22Rv1 (cell line): ENCODE data around the gene INSM2.

ENCODE experiments used
- H3K27ac ChIP-seq: fragments of 450-650 bp; 2 replicates; pipeline ENCODE4 v1.5.1; 2017
- ZFX ChIP-seq: fragments of 450-650 bp; IDR thresholded peaks from 2 replicates; pipeline ENCODE4 v1.6.1; 2017; ENCODE audit warnings: antibody characterized with exemption, borderline replicate concordance
- TF ChIP-seq, protein P1 (sequence below): fragments of 450-650 bp; IDR thresholded peaks from 2 replicates; pipeline ENCODE4 v1.5.1; 2017; ENCODE audit warnings: mild to moderate bottlenecking

Gene INSM2, protein sequence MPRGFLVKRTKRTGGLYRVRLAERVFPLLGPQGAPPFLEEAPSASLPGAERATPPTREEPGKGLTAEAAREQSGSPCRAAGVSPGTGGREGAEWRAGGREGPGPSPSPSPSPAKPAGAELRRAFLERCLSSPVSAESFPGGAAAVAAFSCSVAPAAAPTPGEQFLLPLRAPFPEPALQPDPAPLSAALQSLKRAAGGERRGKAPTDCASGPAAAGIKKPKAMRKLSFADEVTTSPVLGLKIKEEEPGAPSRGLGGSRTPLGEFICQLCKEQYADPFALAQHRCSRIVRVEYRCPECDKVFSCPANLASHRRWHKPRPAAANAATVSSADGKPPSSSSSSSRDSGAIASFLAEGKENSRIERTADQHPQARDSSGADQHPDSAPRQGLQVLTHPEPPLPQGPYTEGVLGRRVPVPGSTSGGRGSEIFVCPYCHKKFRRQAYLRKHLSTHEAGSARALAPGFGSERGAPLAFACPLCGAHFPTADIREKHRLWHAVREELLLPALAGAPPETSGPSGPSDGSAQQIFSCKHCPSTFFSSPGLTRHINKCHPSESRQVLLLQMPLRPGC

DNA sequence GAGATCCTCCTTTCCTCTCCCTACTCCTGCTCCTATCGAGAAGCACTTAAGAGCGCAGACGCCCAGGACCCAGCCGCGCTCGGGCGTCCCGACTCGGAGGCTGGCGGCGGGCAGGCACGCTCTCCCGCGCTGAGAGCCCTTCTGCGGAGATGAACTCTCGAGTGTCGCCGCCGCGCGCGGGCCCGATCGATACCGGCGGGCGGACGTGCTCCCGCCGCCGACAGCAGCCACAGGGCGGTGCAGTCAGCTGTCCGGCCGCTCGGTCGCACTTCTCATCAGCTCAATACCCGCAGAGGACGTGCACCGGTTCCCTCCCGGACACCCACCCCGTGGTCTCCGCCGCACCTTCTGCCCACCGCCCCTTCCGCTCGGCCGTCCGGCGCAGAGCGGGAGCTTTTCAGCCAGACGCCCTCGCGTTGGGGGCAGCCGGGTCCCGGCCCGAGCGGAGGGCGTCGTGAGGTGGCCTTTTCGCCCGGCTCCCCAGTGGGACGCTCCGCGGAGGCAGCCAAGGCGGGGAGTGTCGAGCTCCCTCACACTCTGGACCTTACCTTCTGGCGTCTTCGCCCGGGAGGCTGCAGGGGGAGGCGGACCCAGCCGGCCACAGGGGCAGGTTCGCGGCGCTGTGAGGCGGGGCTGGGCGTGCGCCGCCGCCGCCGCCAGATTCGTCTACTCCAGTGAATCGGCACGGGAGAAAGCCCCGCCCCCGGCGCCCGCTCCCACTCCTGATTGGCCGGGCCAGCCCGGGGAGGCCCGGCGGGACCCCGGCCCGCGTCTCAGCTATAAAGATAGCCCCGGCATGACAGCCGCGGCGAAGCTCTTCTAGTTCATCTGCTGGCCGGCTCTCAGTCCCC, at the start of gene INSM2:
TSS of gene INSM2 (plus strand) at position 808 of the 851 bp plus-strand sequence. CDS start 89 bp downstream, outside the sequence.
- H3K27ac ChIP-seq, result peak within 1 kb of the TSS; percentile 55
- no peak for TF ChIP-seq ZFX
- TF ChIP-seq, protein P1, sequence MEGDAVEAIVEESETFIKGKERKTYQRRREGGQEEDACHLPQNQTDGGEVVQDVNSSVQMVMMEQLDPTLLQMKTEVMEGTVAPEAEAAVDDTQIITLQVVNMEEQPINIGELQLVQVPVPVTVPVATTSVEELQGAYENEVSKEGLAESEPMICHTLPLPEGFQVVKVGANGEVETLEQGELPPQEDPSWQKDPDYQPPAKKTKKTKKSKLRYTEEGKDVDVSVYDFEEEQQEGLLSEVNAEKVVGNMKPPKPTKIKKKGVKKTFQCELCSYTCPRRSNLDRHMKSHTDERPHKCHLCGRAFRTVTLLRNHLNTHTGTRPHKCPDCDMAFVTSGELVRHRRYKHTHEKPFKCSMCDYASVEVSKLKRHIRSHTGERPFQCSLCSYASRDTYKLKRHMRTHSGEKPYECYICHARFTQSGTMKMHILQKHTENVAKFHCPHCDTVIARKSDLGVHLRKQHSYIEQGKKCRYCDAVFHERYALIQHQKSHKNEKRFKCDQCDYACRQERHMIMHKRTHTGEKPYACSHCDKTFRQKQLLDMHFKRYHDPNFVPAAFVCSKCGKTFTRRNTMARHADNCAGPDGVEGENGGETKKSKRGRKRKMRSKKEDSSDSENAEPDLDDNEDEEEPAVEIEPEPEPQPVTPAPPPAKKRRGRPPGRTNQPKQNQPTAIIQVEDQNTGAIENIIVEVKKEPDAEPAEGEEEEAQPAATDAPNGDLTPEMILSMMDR, result peak; percentile 12; the same call in 1 of the 2 replicates

DNA sequence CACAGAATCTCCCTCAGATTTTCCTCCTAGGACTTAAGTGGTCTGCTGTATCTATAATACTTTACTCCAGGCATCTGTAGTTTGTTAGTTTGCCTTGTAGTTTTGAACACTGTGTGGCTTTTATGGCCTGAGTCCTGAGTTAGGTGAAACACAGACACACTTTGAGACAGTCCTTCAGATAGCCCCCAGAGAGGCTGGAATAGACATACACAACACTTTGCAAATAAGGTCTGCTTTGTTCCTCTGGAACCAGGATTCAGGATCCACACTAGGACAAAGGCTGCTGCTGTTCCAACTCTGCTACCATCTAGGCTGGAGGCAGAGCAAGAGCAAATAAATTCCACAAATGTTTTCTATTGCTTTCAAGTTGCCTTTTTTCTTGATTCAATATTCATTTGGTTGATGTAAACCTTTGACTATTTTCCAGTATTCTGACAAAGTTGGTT, 41.4 kb upstream of the INSM2 start:
- TF ChIP-seq ZFX, result no peak
- TF ChIP-seq, protein P1, result no peak
- no peak overlapping the region for H3K27ac ChIP-seq

DNA sequence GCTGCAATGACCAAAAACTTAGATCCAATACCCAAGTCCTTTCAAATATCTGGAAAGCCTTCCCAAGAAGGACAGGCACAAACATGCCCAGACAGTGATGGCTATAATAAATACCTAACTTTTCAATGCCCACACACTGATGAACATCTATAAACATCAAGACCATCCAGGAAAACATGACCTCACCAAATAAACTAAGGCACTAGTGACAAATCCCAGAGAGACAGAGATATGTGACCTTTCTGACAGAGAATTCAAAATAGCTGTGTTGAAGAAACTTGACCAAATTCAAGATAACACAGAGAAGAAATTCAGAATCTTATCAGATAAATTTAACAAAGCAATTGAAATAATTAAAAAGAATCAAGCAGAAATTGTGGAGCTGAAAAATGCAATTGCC, 38.7 kb upstream of the INSM2 start:
- H3K27ac ChIP-seq, result no peak overlapping the region
- TF ChIP-seq, protein P1, result no peak
- no peak for TF ChIP-seq ZFX

DNA sequence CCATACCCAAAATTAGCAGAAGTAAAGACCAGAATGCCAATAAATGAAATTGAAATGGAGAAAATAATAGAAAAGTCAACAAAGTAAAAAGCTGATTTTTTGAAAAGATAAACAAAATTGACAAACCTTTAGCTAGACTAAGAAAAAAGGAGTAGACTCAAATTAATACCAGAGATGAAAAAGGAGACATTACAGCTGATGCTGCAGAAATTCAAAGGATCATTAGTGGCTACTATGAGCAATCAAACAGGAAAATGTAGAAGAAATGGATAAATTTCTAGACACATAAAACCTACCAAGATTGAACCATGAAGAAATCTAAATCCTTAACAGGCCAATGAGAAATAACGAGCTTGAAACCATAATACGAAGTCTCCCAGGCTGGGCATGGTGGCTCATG, 34.8 kb upstream of the INSM2 start:
- no peak overlapping the region for H3K27ac ChIP-seq
- TF ChIP-seq, protein P1, result no peak
- TF ChIP-seq ZFX, result no peak

DNA sequence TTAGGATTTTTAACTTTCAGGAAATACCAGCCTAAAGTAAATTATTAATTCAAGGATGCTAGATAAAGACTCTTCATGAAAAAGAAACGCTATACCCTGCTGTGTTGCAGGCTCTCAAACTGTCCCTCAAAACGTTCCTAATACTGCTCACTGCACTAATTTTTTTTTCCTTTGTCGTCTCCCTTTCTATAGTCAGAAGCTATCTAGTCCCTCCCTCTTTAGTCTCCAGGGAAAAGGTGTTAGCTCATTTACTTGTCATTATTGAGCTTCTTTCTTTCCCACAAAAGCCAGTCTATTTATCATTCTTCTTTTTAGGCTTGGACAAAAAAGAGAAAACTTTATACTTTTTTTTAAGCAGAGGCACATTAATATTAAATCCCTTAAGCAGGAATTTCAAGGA, 30.3 kb upstream of the INSM2 start:
- no peak for TF ChIP-seq ZFX
- TF ChIP-seq, protein P1, result no peak
- peak overlapping the region; percentile 65 for H3K27ac ChIP-seq

DNA sequence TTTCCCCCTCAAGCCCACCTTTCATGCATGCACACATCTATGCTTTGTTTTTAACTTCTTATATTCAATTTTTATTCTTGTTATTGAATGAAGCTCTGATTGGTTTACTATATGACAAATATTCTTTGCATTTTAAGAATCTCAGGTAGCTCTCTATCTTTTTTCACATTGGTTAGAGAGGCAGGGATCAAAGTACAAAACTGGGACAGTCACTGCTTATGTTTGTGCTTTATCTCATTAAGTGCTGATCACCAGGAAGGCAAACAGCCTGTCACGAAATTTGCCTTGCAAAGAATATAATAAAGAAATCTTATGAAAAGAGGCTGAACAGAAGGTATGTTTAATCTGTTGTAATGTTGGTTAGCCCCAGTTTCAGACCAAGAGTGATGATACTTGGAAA, 29.7 kb upstream of the INSM2 start:
- no peak for TF ChIP-seq ZFX
- TF ChIP-seq, protein P1, result no peak
- peak overlapping the region; percentile 65 for H3K27ac ChIP-seq
